Inferior parietal cortex (tissue), 1 donor: ENCODE data around the gene OASL.
A peak's percentile ranks its signal among the peaks of the same experiment; 100 is the strongest.

Experiments used
- DNase-seq: peaks from one replicate; pipeline ENCODE4 v3.0.0-alpha.2; 2016; ENCODE audit errors: extremely low spot score

OASL gene

GRCh38 chr12:121015825-121016766, 22.9 kb downstream of the OASL start, which contains the start of gene C12orf43:
C12orf43 (minus strand) TSS chr12:121016487; CDS start chr12:121016474, 13 bp downstream.
- DNase-seq, result peak; percentile 99

GRCh38 chr12:121013715-121014114, 25.3 kb downstream of the OASL start:
- no peak for DNase-seq

GRCh38 chr12:121011820-121012219, 27.2 kb downstream of the OASL start:
- DNase-seq, result no peak

- no peak for DNase-seq
Observed at GRCh38 chr12:121010860-121011259, 28.2 kb downstream of the OASL start.

- DNase-seq, result peak; percentile 34
Observed at GRCh38 chr12:121009741-121010140, 29.3 kb downstream of the OASL start.

GRCh38 chr12:121008347-121009098, 30.5 kb downstream of the OASL start:
- DNase-seq, result no peak

- no peak for DNase-seq
Observed at GRCh38 chr12:121005346-121005815, 33.7 kb downstream of the OASL start.

GRCh38 chr12:121004253-121004815, 34.7 kb downstream of the OASL start:
- DNase-seq, result no peak

GRCh38 chr12:121003650-121004049, 35.4 kb downstream of the OASL start:
- DNase-seq, result no peak

GRCh38 chr12:121001841-121002483, 37.1 kb downstream of the OASL start:
- DNase-seq, result no peak

GRCh38 chr12:121001060-121001459, 38.0 kb downstream of the OASL start:
- DNase-seq, result no peak

GRCh38 chr12:121000530-121000929, 38.5 kb downstream of the OASL start:
- no peak for DNase-seq

GRCh38 chr12:120999191-121000120, 39.6 kb downstream of the OASL start:
- no peak for DNase-seq

- no peak for DNase-seq
Observed at GRCh38 chr12:120998435-120998834, 40.6 kb downstream of the OASL start.

- no peak for DNase-seq
Observed at GRCh38 chr12:120997448-120997847, 41.6 kb downstream of the OASL start.

GRCh38 chr12:120996133-120996746, 42.8 kb downstream of the OASL start:
- no peak for DNase-seq

- no peak for DNase-seq
Observed at GRCh38 chr12:120994589-120995337, 44.3 kb downstream of the OASL start.

- DNase-seq, result no peak
Observed at GRCh38 chr12:120994059-120994458, 45.0 kb downstream of the OASL start.

GRCh38 chr12:120993496-120993895, 45.5 kb downstream of the OASL start:
- DNase-seq, result no peak
